HUDEP-2 (cell line): Measurements from ENCODE around the gene XRCC5.

Experiments
- DNase-seq, 76 experiments: peaks; one replicate each; lab custom pipeline; 2025; ENCODE audit not compliant: unreplicated experiment in 76 of 76; lab: John Stamatoyannopoulos, UW

The XRCC5 gene

GRCh38 chr2:216216951-216217903 lies 108.1 kb downstream of the XRCC5 start:
- no peak for DNase-seq

- no peak for DNase-seq
These were observed 108.7 kb downstream of the XRCC5 start for GRCh38 chr2:216217904-216218260.

- no peak for DNase-seq
These were observed 110.7 kb downstream of the XRCC5 start for GRCh38 chr2:216219861-216220260.

- no peak for DNase-seq
These were observed 111.8 kb downstream of the XRCC5 start for GRCh38 chr2:216220976-216221375.

DNA sequence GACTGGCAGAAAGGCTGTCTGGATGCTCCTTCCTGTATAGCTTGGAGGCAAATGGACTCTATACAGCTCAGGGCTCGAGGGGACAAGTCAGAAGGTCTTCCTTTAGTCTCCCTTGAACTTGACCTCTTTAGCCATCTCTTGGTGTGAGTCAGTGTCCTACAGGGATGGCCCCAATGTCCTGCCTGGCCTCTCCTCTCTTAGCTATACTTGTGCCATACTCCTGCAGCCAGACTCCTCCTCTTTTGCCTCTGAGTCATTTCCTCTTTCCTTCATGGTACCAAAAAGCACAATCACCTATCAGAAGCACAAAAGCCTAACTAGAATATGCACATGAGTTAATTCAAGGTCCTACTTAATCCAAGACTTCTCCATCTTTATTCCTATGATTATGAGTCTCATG lies 112.7 kb downstream of the XRCC5 start:
- peak in 1 of 76 experiments; percentile 15 for DNase-seq

GRCh38 chr2:216222650-216223352 lies 113.7 kb downstream of the XRCC5 start:
- DNase-seq: peak in 1 of 76 experiments; percentile 10

DNA sequence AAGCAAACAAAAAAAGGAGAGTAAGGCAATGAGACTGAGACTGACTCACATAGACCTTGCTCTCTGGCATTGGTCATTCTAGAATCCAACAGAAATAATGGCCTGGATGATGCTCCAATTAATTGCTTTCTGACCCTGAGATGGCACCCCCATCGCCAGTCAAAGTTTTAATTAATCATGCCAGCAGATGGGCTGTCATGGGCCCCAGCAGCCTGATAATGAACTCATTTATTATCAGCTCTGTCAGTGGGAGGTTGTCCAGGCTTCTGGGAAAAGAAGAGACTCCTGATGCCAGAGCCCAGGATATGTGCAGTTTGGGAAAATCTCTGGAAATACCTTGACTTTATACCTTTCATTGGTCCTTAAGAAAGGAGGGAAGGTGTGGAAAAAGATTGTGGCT lies 115.2 kb downstream of the XRCC5 start:
- no peak for DNase-seq

- no peak for DNase-seq
These were observed 120.2 kb downstream of the XRCC5 start for GRCh38 chr2:216229277-216229914.

GRCh38 chr2:216231867-216232266 lies 122.7 kb downstream of the XRCC5 start:
- DNase-seq: no peak

GRCh38 chr2:216232721-216233120 lies 123.6 kb downstream of the XRCC5 start:
- DNase-seq: no peak

DNA sequence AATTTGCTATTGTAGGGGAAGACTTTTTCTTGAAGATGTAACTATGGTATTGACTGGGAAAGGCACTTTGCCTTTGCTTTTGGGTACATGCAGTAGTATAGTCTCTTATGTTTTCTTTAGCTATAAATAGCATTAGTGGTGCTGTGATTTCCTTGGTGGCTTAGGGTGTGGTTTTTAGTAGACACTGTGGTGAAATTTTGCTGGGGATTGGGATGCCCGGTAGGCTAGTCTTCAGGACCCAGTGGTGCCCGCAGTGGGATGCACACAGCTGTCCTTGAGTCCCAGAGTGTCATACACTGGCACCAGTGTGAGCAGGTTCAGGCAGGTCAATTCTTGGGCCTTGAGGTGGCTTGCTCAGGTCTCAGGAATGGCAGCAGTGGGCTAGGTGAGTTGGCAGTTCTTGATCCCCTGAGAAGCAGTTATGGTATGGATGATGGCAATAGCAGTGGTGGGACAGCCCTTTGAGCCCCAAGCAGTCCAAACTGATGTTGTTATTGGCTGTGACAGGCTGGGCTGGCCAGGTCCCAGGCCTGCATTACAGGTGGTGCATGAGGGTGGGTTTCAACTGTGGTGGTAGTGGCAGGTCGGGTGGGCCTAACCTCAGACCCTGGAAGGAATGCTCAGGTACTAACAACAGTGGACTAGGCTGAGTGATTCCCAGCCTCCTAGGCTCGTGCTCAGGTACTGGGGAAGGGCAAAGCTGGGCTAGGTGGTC lies 124.3 kb downstream of the XRCC5 start:
- no peak for DNase-seq

- no peak for DNase-seq
These were observed 125.0 kb downstream of the XRCC5 start for GRCh38 chr2:216234106-216234505.

DNA sequence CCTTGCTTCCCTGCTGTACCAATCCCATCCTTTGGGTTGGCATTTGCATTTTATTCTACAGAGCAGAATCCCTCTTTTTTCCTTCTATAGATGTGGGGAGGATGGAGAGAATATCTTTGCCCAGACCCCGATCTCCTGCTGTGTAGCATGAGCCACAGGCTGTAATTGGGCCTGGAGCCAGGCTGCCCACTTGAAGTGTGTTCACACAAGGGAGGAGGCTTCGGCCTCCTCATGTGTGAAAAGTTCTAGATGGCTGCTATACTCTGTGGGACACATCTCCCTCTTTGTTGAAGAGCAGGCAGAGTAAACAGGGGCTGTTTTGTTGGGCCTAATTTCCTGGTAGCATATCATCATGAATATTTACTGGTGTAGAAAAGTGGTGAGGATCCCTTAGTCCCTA lies 126.3 kb downstream of the XRCC5 start:
- no peak for DNase-seq

DNA sequence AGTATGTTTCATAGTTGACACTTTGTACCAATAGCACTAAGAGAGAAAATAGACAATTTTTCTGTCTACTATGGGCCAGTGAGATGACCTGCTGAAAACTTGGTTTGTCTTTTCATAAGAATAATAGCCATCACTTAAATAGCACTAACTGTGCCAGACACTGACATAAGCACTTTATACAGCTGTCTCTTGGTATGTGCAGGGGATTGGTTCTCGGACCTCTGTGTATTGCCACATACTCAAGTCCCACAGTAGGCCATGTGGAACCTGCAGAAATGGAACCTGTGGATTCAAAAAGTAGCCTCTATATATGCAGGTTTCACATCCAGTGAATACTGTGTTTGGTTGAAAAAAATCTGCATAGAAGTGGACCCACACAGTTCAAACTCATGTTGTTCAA lies 126.7 kb downstream of the XRCC5 start:
- DNase-seq: no peak

GRCh38 chr2:216236486-216236885 lies 127.3 kb downstream of the XRCC5 start:
- DNase-seq: no peak

DNA sequence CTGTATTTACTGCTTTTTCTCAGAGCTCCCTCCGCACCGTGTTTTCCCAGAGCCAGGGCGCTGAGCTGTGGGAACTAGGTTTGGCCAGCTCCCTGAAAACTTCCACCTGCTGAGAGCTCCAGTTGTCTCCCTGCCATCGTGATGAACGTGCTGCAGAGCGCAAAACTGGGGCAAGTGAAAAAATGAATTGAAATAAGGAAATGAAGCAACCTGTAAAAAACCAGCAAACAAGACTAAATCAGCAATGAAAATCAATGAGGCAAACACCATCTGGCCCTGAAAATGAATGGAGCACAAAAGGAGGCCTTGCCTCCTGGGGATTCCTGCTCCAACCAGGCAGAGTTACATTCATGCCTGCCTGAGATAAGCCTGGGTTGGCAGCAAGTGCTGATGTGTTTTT lies 133.2 kb downstream of the XRCC5 start:
- DNase-seq: no peak

DNA sequence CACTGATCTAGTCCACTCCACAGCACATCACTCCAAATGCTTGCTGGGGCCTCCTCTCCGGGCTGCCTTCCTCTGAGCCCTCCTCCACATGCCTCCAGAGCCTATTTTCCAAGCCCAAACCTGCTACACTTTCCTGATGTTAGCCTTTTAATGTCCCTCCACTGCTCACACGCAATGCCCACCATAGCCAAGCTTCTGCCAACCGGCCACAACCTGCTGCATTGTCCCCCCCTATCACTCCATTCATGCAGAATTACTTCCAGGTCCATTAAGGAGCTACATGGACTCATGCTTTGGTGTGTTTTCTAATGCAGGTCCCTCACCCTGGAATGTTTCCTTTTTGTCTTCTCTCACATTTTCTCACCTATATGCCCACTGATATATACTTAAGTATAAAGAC lies 133.9 kb downstream of the XRCC5 start:
- no peak for DNase-seq

DNA sequence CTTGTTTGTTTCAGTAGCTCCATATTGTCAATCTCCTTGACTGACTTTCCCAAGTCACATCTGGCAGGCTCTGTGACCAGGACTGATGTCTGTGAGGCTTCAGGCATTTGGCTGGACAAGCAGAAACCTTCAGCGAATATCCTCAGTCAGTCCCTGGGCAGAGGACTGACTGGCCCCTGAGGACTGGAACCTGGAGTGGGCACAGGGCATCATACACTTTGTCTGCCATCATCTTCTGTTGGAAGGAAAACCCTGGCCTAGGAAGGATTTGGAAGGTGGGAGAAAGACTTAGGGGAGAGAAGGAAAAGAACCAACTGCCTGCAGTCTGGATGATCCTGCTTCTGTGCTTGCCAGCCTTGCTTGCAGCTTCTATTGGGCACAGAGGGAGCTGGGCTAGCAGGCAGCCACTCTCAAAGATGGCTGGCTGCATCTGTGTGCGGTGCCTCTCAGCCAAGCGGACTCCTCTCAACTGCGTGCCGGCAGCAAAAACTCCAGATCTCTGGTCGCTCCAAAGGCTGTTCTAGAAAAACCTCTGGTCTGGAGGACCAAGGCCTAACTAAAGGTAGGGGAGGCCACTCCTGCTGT lies 136.3 kb downstream of the XRCC5 start:
- DNase-seq: no peak

DNA sequence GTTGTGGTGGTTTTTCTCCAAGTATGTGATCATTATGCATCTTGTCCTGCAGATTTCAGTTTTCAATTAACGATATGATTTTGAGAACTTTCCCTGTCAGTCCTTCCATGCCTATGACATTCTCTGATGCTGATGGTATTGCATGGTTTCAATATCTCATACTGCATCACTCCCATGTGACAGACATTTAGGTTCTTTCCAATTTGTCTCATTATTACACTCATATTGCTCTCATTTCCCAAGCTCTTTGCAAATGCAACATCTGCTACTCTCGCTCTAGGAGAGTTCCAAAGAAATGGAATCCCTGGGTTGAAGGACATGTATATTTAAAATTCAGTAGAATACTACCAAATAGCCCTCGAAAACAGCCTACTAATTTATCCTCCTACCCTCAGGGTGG lies 137.6 kb downstream of the XRCC5 start:
- no peak for DNase-seq
